Hepatic stellate cell (primary cell): Measurements from ENCODE around the gene ZFYVE9.

Experiments
- DNase-seq: peaks from one replicate; pipeline ENCODE4 v3.0.0; 2011; ENCODE audit warnings: low spot score

ZFYVE9 gene

GRCh38 chr1:52240592-52241210, 98.8 kb downstream of the ZFYVE9 start:
- no peak for DNase-seq

GRCh38 chr1:52243221-52243987, 101.5 kb downstream of the ZFYVE9 start:
- DNase-seq, result no peak

DNA sequence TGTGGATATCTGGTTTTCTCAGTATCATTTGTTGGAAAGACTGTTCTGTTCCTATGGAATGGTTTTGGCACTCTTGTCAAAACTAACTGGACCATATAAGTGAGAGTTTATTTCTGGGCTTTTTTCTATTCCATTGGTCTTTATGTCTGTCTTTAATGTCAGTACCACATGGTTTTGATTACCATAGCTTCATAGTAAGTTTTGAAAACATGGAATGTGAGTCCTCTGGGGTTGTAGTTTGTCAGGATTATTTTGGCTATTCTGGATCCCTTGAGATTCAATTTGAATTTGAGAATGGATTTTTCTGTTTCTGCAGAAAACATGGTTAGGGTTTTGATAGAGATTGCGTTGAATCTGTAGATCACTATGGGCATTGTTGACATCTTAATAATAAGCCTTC, 107.9 kb downstream of the ZFYVE9 start:
- DNase-seq, result no peak

- no peak for DNase-seq
Measured at GRCh38 chr1:52253421-52253820, 111.5 kb downstream of the ZFYVE9 start.

- no peak for DNase-seq
Measured at GRCh38 chr1:52259886-52260285, 118.0 kb downstream of the ZFYVE9 start.

GRCh38 chr1:52263153-52263910, 121.4 kb downstream of the ZFYVE9 start:
- DNase-seq, result no peak

GRCh38 chr1:52264530-52265115, 122.7 kb downstream of the ZFYVE9 start:
- DNase-seq, result no peak

DNA sequence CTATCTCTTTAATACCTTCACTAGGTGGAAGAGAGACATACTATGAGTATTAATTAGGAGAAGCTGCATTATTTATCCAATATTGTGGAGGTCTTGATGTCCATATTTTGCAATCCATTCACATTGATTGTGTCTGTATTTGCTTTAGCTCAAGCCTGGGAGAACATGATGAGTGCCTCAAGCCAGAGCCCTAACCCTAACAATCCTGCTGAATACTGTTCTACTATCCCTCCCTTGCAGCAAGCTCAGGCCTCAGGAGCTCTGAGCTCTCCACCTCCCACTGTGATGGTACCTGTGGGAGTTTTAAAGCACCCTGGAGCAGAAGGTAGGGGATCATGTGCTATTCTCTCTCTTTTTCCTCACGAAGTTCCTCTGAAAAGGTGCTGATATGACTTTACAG, 124.6 kb downstream of the ZFYVE9 start:
- no peak for DNase-seq

DNA sequence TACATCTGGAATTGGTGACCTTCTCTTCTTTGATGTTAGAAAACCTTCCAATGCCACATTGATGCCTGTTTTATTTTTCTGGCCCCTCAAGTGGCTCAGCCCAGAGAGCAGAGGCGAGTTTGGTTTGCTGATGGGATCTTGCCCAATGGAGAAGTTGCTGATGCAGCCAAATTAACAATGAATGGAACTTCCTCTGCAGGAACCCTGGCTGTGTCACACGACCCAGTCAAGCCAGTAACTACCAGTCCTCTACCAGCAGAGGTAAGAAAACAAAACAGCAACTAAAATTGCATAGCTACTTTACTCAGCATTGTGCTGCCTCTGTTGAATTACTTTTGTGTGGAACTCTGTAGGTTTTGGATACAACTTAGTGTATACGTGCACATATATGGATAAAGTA, 126.5 kb downstream of the ZFYVE9 start:
- DNase-seq, result peak; percentile 3

GRCh38 chr1:52281518-52281917, 139.6 kb downstream of the ZFYVE9 start:
- peak; percentile 18 for DNase-seq

DNA sequence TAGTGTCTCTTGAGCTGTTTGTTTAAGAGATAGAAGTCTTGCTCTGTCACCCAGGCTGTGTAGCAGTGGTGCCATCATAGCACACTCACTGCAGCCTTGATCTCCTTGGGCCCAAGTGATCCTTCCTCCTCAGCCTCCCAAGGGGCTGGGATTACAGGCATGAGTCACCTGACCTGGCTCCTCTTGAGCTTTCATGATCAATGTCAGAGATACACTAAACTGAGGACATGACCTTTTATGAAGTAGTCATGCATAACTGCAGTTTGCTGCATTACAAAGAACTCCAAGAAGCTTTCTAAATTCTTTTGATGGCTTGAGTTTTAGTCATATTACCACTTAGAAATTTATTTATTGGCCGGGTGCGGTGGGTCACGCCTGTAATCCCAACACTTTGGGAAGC, 146.4 kb downstream of the ZFYVE9 start:
- DNase-seq, result no peak

DNA sequence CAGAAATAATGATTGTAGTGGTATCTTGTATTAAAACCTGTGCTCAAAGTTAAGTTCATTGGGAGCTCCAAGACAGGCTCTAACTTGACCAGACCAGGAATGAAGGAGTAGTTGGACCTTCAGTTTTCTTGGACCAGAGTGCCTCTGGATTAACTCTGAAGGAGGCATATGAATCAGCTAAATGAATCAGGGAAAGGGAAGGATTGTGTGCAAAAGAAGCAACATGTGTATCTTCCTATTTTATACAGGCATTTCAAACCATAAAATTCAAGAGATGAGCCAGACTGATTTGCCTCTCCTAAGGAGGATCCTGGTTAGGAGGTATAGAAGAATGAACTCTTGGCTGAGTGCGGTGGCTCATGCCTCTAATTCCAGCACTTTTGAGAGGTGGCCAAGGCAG, 152.7 kb downstream of the ZFYVE9 start:
- no peak for DNase-seq

GRCh38 chr1:52296345-52296744, 154.5 kb downstream of the ZFYVE9 start:
- DNase-seq, result peak; percentile 67

- no peak for DNase-seq
Measured at GRCh38 chr1:52305417-52306226, 163.7 kb downstream of the ZFYVE9 start.

DNA sequence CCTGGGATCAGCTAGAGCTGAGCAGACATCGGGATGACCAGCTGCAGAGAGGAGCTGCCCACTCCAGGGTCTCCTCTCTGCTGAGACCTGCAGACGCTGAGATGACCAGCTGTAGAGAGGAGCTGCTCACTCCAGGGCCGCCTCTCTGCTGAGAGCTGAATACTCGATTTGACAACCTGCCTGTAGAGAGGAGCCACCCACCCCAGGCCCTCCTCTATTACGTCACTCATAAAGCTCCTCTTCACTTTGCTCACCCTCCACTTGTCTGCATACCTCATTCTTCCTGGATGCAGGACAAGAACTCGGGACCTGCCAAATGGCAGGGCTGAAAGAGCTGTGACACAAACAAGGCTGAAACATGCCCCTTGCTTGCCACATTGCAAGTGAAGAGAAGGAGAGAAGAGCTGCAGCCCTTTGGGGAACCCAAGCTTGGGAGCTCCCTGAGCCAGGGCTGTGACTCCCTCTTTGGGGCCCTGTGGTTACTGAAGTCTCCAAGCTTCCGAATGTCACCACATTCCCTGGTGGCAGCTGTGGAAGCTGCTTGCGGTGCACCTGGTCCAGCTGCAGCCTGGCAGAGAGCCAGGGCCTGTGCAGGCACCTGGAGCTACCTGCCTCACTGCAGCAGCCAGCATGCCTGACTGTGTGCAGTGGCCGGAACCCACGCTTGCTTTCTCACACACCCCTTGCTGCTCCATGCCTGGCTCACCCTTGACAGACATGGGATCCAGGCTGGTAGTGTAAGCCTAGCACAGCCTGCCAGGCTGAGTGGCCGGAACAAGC, 164.5 kb downstream of the ZFYVE9 start:
- DNase-seq, result no peak

- DNase-seq, result no peak
Measured at GRCh38 chr1:52321061-52321460, 179.2 kb downstream of the ZFYVE9 start.

DNA sequence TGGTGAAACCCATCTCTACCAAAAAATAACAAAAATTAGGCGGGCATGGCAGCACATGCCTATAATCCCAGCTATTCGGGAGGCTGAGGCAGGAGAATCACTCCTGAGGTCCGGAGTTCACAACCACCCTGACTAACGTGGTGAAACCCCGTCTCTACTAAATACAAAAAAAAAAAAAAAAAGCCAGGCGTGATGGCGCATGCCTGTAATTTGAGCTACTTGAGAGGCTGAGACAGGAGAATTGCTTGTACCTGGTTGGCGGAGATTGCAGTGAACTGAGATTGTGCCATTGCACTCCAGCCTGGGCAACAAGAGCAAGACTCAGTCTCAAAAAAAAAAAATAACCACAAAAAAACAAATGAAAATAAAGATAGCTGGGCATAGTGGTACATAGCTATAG, 181.8 kb downstream of the ZFYVE9 start:
- no peak for DNase-seq

DNA sequence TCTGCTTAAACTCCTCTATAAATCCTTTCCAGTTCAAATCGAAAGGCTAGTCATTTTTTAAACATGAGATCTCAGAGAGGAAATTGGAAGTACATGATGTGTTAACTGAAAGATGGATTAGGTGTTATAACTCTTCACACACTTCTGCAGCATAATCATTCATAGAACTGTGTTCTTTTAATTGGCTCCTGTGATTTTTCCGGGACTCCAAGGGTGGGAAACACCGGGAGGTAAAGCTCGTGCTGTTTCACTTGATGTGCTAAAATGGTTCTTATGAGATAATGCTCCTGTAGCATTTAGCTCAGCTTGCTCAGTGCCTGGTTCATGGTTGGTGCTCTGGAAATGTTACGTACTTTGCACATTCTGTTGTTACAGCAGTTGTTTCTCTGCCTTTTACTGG, 183.9 kb downstream of the ZFYVE9 start:
- no peak for DNase-seq

DNA sequence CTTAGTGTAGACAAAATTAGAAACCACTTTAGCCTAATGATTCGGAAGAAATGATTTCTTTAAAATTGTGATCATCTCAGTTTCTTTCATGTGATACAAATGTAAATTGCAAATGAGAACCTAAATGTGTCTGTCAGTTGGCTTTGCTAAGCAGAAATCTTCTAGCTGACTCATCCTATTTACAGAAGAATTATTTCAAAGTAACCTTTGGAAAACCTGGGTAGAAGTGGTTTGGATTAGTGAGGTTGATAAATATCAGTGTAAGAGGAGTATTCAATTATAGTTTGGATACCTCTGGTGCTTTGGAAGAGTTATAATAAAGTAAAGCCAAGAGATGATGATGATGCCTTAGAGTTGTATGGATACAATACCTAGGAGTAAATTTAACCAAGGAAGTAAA, 186.7 kb downstream of the ZFYVE9 start:
- no peak for DNase-seq

DNA sequence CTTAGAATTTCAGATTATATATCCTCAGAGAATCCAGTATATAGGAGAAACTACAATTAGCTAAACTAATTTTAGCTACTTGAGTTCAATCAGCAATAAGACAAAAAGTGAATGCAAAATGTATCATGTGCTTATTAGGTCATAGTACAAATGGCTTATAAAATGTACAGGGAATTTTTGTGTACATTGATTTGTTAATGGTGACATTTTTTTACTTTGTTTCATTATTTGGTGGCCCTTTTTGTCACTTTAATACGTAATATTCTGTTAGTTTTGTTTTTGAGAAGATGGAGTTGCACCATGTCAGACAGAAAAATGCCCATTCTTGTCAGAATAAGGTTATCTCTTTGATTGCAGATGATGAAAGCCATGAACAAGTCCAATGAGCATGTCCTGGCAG, 190.5 kb downstream of the ZFYVE9 start:
- DNase-seq, result no peak

GRCh38 chr1:52334906-52335528, 193.1 kb downstream of the ZFYVE9 start:
- no peak for DNase-seq
